Embryonic facial prominence (tissue), 1 donor: ENCODE measurements around the gene PLA2G1B.

ENCODE experiments used
- DNase-seq: peaks from one replicate; pipeline ENCODE4 v3.0.0-alpha.2; 2016; ENCODE audit errors: extremely low spot score

Gene PLA2G1B

DNA sequence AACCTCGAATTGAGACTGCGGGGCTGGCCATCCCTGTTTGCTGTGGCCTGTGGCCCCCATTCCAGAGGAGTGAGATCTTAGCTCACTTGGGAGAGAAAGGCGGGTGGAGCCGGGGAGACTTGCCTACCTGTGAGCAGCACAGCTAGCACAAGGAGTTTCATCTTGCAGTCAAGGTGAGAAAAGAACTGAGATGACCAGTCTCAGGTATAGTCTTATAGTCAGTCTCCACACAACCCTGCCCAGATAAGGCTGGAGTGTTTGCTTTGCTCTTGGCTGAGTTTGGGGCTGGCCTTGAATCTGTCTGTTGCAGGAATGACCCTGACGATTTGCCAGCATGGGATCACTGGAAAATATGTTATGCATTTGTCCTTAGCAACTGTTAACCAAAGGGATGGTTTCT, at the start of gene PLA2G1B:
TSS of gene PLA2G1B (minus strand) at position 187 of the 400 bp plus-strand sequence. CDS start at position 161, 26 bp downstream.
- DNase-seq = no peak

DNA sequence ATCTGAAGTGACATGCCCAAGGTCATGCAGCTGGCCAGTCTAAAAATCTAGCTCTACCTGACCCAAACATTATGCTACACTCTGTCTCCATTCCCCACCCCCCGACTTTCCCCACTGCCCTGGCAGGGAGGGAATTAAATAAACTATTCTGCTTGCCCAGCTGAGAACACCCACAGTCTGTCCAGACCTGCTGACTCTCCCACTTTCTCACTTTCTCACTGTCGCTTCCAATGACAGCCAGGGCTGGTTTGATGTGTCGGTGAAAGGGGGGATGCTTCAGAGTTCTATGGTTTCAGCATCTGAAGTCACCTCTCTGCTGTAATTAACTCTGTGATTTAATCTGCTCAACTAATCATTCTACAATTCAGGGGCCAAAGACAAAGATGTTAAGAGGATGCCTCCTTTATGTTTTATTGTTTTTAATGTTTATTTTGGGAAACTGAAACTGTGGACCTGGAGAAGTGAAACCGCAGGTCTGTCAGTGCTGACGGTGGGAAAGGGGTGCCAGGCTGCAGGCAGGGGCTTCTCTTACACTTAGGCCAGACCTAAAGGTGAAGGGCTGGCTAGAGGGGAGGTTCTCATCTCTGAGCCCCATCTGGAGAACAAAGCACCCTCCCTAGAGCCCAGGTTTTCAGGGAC, 49.5 kb upstream of the PLA2G1B start:
- DNase-seq = no peak

- no peak for DNase-seq
Measured at GRCh38 chr12:120376416-120376815, 48.8 kb upstream of the PLA2G1B start.

DNA sequence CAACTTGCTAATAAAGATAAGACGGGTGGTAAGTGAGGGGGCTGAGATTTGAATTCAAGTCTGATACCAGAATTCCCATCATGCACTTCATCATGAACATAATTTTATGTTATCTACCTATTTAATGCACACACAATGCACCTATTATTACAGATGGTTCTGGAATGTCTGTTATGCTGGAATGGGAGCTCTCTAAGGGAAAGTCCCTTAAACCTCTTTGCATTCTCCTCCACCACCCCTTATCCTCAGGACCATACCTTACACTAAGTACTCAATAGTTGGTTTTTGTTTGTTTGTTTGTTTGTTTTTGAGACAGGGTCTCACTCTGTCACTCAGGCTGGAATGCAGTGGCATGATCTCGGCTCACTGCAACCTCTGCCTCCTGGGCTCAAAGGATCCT, 48.4 kb upstream of the PLA2G1B start:
- DNase-seq = no peak

GRCh38 chr12:120373683-120374082, 46.1 kb upstream of the PLA2G1B start:
- no peak for DNase-seq

- no peak for DNase-seq
Measured at GRCh38 chr12:120370343-120371243, 43.0 kb upstream of the PLA2G1B start.

DNA sequence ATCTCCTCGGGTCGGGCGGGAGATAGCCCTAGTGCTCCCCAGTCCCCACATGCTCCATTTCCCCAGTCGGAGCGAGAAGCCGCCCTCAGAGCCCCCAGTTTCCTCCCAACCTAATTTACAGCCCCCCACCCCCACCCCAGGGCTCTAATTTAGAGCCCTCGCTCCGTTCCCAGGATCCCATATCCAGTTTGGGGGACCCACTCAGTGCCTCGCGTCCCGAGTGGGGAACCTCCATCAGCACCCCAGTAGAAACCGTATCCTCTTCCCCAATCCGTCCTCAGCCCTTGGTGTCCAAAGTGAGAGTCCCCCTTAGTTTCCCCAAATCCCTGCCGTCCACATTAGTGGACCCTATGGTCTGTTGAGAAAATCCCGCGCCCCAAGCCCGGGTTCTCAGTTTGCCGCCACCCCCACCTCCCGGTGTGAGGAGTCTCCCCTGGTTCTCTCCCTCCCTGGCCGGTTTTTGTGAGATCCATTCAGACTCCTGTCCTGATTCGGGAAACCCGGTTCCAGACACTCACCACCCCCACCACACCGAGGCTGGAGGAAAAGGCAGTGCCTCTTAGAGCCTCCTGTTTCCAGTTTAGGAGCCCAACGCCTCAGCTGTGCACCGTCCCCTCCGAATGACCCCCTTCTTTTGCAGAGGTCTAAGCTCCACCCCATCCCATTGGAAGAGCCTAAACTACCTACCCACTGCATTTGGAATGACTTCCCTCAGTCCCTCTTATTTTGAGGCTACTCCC, 42.2 kb upstream of the PLA2G1B start:
- DNase-seq = peak; percentile 48

DNA sequence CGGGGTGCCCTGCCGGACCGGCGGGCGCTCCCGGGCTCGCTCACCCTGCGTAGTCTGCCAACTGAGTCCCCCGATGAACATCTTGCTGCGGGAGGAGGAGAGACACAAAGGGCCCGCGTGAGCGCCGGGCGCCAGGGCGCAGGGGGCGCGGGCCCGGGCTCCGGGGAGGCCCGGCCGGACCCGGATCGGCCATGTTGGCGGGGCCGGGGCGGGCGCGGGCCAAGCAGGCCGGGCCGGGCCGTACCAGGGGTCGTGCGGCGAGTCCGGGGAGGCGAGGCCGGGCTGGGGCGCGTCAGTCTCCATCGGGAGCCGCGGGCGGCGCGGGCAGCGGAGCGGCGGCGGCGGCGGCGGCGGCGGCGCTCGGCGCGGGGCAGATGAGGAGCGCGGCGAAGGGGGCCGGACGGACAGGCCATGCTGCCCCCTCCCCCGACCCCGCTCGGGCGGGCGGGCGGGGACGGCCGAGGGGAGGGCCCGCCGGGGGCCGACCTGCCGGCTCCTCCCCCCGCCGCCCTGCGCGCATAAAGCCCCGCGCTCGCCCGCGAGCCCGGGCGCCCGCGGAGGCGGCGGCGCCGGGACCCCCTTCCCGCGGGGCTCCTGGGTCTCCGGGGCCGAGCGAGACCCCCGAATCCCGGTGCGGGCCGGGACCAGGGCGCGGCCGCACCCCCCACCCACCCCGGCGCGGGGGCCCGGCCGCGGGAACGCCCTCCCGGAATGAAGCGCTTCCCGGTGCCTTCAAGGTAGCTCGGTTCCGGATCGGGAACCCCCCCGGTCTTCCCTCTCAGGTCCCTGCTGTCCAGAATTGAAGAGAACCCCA, 41.4 kb upstream of the PLA2G1B start, which contains the start of gene MSI1:
TSS of gene MSI1 (minus strand) at position 376 of the 814 bp plus-strand sequence. CDS start at position 303, 73 bp downstream.
- no peak for DNase-seq

DNA sequence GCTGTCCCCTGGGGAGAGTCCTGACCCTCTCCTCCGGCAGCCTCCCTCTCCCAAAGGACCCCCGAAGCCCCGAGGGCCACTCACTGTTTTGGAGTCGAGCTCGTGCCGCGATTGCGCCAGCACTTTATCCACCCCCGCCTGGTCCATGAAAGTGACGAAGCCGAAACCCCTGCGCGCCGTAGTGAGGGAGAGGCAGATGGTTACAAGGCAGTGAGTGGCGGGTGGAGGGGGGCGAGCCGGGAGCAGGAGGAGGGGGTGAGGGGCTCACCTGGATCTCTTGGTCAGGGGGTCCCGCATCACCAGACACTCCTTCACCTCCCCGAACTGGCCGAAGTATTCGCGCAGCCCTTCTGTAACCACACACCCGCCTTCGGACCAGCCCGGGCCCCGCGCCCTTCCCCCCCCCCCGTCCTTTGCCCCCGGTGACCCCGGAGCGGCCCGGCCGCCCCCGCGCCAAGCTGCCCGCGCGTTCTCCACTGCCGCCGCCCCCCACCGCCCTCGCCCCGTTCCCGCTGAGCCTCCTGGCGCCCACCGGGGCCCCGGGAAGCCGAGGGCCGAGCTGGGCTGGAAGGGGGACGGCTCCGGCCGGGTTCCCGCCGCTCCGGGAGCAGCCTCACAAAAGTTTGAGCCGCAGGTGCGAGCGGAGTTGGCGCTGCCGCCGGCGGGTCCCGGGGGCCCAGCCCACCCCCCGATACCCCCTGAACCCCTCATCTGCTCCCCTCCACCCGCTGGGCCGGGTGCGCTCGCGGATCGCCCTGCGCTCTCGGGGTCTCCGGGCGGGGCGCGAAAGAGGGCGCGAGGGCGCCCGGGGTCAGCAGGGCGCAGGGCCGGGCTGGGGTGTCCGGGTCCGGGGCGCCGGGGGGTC, 40.6 kb upstream of the PLA2G1B start:
- DNase-seq = no peak

DNA sequence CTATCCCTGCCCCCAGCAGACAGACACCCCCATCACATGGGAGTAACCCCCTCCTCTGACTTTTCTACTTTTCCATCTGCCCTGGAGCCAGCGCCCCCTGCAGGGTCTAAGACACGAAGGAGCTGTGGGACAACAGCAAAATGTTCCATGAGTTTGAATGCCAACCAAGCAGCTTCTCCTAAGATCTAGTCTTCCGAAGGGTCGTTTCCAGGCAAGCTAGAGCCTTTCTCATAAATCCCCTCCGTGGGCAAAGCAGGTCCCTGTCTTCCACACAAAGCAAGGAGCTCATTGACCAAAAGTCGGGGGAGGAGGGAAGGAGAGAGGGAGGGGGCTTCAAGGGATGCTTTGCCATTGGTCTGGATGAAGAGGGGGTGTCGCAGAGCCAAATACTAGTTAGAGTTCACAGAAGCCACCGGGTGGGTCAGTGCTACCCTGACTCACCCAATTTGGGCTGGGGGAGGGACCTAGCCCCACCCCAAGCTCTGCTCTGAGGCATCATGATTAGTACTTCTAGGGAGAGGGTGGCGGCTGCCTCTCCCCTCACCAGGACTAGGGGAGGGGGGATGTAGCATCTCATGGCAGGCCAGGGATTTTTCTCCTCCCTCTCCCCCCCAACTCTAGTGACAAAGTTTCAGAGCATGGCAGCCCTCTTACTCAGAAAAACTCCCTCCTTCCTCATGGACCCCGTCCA, 39.8 kb upstream of the PLA2G1B start:
- DNase-seq = no peak

- no peak for DNase-seq
Measured at GRCh38 chr12:120366845-120367232, 39.3 kb upstream of the PLA2G1B start.

DNA sequence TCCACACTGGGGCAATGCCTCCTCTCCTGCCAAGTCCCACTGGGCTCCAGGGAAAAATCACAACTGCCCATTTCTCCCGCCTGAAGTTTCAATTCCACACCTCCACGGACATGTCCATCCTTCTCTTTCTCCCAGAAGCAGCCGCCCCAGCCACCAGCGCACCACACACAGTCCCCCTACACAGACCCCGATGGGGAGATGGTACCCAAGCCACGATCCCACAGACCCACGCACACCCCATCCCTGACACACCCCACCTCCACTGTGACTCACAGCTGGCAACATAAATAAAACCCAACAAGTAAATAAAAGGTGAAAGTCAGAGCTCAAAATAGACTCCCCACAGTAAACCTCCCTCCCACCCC, 38.7 kb upstream of the PLA2G1B start:
- no peak for DNase-seq

DNA sequence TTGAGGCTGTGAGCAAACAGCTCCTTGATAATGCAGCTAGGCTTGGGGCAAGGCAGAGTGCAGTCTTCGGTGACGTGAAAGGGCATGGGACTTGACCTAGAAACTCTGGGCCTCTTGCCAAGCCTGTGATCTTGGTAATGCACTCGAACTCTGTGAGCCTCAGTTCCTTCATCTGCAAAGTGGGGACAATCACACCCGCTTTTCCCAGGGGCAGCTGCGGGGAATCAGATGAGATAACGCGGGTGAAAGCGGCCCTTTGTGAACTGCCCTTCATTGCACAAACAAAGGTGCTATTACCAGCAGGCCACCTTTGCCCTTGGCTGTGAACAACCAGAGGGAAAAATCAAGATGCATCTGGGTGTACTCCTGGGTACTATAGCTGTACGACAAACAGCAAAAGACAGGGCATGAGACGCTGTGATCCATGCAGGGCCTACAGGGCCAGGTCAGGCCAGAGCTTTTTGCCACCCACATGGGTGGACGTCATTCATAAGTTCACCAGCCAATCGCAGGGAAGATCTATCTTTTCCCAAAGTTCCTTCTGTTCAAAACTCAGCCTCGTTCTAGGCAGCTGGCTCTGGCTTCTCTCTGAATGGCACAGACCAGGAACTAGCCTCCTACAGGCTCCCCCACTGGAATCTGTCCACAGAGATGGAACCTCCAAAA, 38.2 kb upstream of the PLA2G1B start:
- DNase-seq = no peak

DNA sequence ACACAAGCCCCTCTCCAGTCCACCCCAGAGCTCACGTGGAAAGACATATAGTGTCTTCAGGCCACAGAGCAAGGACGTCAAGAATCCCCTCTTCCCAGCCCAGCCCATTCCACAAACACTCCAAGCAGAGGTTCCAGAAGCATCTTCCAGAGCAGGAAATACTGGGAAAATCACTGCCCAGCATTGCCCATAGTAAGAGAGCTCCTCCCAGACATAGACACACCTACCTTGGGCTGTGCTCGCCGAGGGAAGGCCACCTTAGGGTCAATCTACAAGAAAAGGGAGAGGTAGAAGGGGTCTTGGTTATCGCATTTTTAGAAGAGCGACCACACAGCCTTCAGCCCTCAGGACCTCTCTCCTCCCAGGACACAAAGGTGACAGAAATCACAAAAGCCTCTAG, 36.9 kb upstream of the PLA2G1B start:
- DNase-seq = no peak

DNA sequence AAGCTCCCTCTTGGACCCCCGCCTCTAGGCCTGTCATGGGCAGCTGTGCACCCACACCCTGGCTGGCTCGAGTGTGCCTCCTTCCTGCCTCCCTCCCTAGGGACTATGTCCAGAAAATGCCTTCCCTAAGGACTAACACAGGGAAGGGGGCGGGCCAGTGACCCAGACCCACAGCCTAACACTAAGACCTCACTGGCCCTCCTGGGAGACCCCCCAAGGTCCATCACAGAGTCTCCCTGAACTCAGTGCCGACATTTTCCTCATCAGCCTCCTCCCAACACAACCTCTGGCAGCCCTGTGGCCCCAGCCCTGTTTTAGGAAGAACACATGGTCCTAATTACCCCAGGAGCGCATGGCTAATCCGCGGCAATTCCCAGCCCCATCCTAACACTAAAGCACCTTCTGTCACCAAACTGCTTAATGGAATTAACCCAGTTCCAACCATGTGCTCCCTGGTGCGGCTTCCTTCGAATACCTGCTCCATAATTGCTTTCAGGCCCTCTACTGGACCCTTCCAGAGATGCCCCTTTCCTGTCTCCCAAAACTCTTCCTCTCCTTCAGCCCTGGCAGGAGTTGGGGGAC, 35.8 kb upstream of the PLA2G1B start:
- DNase-seq = no peak

DNA sequence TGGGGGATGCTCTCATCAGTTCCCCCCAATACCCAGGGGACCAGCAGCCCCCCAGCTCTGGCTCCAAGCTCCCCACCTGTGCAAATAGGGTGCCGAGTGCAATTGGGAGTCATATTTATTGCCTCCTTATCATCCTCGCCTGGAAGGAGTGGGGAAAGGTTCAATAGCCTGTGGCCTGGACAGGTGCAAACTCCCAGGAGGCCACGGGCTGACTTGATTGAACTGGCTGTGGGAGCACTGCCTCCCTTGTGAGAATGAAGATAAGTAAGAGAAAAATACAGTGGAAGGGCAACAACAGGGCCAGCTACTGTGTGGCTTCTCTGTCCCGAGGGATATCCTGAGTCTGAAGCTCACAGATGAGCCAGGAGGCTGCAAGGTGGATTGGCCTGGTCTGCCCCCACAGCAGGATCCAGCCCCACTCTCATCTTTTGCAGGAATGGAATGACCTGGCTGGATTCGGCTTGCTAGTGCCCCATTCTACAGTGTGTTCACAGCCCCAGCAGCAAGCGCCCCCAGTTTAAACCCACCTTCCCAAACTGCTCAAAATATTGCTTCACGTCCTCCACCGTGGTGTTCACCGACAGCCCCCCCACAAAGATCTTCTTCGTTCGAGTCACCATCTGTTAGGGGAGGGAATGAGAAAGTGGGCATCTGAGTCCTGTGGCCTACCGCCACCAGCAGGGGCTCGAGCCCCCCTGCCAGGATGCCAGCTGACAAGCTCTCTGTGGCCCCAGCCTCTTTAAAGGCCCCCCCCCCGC, 35.1 kb upstream of the PLA2G1B start:
- DNase-seq = no peak

DNA sequence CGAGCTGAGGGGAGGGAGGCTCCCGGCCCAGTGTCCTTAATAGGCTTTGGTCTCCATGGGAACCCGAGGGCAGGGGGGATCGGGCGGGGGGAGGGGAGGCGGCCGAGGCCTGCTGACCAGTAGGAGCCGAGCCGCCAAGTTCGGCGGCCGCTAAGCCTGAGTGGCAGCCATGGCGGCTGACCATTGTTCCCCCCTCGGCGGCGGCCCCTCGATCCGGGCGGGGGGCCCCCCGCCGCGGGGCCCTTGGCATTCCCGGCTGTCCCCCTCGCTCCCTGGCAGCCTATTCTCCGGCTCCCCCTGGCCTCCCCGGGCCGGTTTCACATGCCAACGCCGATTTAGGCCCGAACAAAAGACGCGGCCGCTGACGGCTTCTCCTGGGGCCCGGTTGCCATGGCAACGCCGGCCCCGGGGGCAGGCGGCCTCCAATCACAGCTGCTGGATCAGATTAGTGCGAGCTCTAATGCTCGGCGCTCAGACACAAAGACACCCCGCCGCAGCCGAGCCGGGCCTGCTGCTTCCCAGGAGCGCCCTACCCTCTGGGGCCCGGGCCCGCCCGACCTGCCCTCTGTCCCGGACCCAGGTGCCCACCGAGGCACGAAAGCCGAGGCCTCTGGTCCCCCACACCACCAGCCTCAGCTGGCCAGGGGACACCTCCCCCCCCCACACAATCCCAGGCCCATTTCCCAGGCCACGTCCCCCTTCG, 34.1 kb upstream of the PLA2G1B start:
- DNase-seq = peak; percentile 83

DNA sequence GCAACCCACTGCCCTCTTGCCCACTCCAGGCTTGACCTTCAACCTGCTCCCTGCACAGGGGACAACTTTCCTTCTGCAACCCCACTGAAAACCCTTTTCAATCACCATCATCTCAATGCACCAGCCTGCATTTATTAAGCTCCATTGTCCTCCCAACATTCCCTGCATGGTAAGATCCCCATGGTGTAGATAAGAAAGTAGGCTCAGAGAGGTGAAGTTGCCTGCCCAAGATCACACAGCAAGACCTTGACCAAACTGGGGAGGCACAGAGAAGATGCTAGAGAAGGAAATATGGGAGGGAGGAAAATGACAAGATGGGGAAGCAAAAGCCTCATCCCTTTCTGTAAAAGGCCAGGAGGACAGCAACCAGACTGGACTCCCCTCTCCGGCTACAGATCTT, 31.5 kb upstream of the PLA2G1B start:
- DNase-seq = no peak
